HUDEP-2 (cell line): ENCODE results near the gene NFIA.

Experiments
- DNase-seq, 76 experiments: peaks; one replicate each; lab custom pipeline; 2025; ENCODE audit not compliant: unreplicated experiment in 76 of 76; lab: John Stamatoyannopoulos, UW

NFIA gene

GRCh38 chr1:61081686-61082310, 563 bp upstream of the NFIA start:
- DNase-seq: peak in 63 of 76 experiments; percentile 10 to 69 (median 50)

- peak in 5 of 76 experiments; percentile 16 to 43 (median 24) for DNase-seq
These were observed 849 bp downstream of the NFIA start for GRCh38 chr1:61083013-61083806.

GRCh38 chr1:61083807-61084440, 1.6 kb downstream of the NFIA start:
- peak in 1 of 76 experiments; percentile 12 for DNase-seq

- peak in 10 of 76 experiments; percentile 14 to 57 (median 28) for DNase-seq
These were observed 2.2 kb downstream of the NFIA start for GRCh38 chr1:61084491-61085031.

GRCh38 chr1:61085206-61085982, 3.0 kb downstream of the NFIA start:
- peak in 3 of 76 experiments; percentile 13 to 47 (median 46) for DNase-seq

- peak in 3 of 76 experiments; percentile 8 to 47 (median 28) for DNase-seq
These were observed 3.8 kb downstream of the NFIA start for GRCh38 chr1:61085983-61086644.

GRCh38 chr1:61087571-61087970, 5.2 kb downstream of the NFIA start:
- peak in 4 of 76 experiments; percentile 12 to 29 (median 15) for DNase-seq

GRCh38 chr1:61088163-61088974, 6.0 kb downstream of the NFIA start:
- DNase-seq: no peak

- no peak for DNase-seq
These were observed 7.0 kb downstream of the NFIA start for GRCh38 chr1:61089338-61089737.

- DNase-seq: no peak
These were observed 7.4 kb downstream of the NFIA start for GRCh38 chr1:61089741-61090140.

- DNase-seq: no peak
These were observed 8.3 kb downstream of the NFIA start for GRCh38 chr1:61090546-61091202.

GRCh38 chr1:61091455-61091854, 9.1 kb downstream of the NFIA start:
- DNase-seq: peak in 1 of 76 experiments; percentile 26

- DNase-seq: peak in 2 of 76 experiments; percentile 24 to 28
These were observed 10.3 kb downstream of the NFIA start for GRCh38 chr1:61092642-61093041.

- DNase-seq: no peak
These were observed 11.3 kb downstream of the NFIA start for GRCh38 chr1:61093525-61094137.

- DNase-seq: no peak
These were observed 12.5 kb downstream of the NFIA start for GRCh38 chr1:61094677-61095469.

- DNase-seq: no peak
These were observed 13.1 kb downstream of the NFIA start for GRCh38 chr1:61095470-61095812.

GRCh38 chr1:61097317-61097716, 15.0 kb downstream of the NFIA start:
- peak in 18 of 76 experiments; percentile 16 to 57 (median 40) for DNase-seq
